ENCODE results near the gene FRAT2. TPM values are rescaled to one million over a fixed set of nuclear protein-coding genes. Genes with fewer than 3 reads are reported as not detected.

FRAT2 gene
- total RNA-seq, 3 donors from 2014 or later = 12.2 to 24.1 (median 15.4) TPM

DNA sequence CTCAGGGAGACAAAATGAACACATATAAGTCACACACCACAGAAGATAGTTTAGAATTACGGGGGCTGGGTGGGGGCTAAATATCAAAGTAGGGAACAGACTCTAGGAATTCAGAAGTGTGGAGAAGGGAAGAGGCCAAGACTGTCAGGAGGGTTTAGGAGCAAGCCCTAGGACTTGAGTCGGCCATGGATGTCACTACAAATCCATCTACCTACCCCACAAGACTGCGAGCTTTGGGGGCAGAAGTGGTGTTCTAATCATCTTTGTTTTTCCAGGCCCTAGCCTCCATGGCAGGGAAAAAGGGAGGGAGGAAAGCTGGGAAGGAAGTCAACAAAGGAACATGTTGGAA lies 36.3 kb downstream of the FRAT2 start:
- no peaks in the 10 kb centered on the region for H3K36me3 ChIP-seq
- H3K27ac ChIP-seq = no peak overlapping the region
- H3K4me1 ChIP-seq = no peaks in the 10 kb centered on the region
- H3K9me3 ChIP-seq = no peaks in the 10 kb centered on the region
- TF ChIP-seq POLR2AphosphoS5 (IDR thresholded peaks at IDR 0.05) (no peak), POLR2A (IDR thresholded peaks at IDR 0.05) (no peak)
- TF ChIP-seq, protein P1, sequence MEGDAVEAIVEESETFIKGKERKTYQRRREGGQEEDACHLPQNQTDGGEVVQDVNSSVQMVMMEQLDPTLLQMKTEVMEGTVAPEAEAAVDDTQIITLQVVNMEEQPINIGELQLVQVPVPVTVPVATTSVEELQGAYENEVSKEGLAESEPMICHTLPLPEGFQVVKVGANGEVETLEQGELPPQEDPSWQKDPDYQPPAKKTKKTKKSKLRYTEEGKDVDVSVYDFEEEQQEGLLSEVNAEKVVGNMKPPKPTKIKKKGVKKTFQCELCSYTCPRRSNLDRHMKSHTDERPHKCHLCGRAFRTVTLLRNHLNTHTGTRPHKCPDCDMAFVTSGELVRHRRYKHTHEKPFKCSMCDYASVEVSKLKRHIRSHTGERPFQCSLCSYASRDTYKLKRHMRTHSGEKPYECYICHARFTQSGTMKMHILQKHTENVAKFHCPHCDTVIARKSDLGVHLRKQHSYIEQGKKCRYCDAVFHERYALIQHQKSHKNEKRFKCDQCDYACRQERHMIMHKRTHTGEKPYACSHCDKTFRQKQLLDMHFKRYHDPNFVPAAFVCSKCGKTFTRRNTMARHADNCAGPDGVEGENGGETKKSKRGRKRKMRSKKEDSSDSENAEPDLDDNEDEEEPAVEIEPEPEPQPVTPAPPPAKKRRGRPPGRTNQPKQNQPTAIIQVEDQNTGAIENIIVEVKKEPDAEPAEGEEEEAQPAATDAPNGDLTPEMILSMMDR (IDR thresholded peaks at IDR 0.05) = no peak
- H3K4me3 ChIP-seq = no peak overlapping the region
- no peaks in the 10 kb centered on the region for H3K27me3 ChIP-seq
- intact Hi-C loops (cut with DNase I; ENCODE audit: low total_unique reads) = no loop called here
- DNase-seq (ENCODE audit: low spot score in 2 of 2) = no peak

DNA sequence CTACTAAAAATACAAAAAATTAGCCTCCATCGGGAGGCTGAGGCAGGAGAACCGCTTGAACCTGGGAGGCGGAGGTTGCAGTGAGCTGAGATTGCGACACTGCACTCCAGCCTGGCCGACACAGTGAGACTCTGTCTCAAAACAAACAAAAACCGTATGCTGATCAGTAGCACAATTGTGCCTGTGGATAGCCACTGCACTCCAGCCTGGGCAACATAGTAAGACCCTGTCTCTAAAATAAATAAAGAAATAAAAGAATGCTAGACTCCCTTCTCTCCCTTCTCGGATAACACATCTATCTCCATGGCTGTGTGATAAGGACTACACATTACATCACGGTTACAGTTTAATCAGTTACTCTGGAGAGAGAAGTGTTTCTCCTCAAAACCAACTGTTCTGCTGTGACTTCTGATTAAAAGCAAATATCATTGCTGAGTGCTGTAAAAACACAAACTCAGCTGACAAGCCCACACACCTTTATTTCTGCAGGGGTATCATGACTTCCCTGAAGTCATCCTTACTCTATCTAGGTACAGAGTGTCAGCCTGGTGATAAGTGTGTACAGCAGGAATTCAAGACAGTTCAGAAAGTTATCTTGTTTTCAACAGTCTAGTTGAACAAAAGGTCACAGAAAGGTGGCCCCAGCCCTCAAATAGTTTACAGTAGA lies 36.8 kb downstream of the FRAT2 start:
- TF ChIP-seq POLR2A (IDR thresholded peaks at IDR 0.05) (no peak), POLR2AphosphoS5 (IDR thresholded peaks at IDR 0.05) (no peak)
- TF ChIP-seq, protein P1 (IDR thresholded peaks at IDR 0.05) = no peak
- Histone ChIP-seq H3K27me3 (no peaks in the 10 kb centered on the region), H3K4me1 (no peaks in the 10 kb centered on the region), H3K27ac (no peak overlapping the region), H3K9me3 (no peaks in the 10 kb centered on the region), H3K4me3 (no peak overlapping the region), H3K36me3 (no peaks in the 10 kb centered on the region)
- intact Hi-C loops (cut with DNase I; ENCODE audit: low total_unique reads) = no loop called here
- DNase-seq (ENCODE audit: low spot score in 2 of 2) = no peak

DNA sequence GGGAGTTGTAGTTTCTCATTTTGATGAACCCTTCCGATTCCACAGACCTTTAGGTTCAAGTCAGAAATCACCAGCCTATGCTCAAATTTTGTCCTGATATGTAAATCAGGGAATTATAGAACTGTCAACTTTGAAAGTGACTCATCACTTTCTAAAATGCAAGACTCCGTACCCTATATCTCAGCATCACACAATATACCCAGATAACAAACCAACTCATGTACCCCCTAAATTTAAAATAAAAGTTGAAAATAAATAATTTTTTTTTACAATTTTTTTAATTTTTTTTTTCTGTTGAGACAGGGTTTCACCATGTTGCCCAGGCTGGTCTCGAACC lies 41.7 kb downstream of the FRAT2 start:
- Histone ChIP-seq H3K27me3 (no peaks in the 10 kb centered on the region), H3K36me3 (no peaks in the 10 kb centered on the region), H3K4me1 (no peaks in the 10 kb centered on the region), H3K4me3 (peak overlapping the region in 1 of 3 donors; percentile 95), H3K27ac (no peak overlapping the region), H3K9me3 (no peaks in the 10 kb centered on the region)
- TF ChIP-seq, protein P1 (IDR thresholded peaks at IDR 0.05) = no peak
- TF ChIP-seq POLR2AphosphoS5 (IDR thresholded peaks at IDR 0.05) (no peak), POLR2A (IDR thresholded peaks at IDR 0.05) (no peak)
- intact Hi-C loops (cut with DNase I; ENCODE audit: low total_unique reads) = loop anchor here (5.0 kb wide), 1 partner anchor 149 kb away; no protein-coding TSS in a partner anchor
- DNase-seq (ENCODE audit: low spot score in 2 of 2) = no peak

DNA sequence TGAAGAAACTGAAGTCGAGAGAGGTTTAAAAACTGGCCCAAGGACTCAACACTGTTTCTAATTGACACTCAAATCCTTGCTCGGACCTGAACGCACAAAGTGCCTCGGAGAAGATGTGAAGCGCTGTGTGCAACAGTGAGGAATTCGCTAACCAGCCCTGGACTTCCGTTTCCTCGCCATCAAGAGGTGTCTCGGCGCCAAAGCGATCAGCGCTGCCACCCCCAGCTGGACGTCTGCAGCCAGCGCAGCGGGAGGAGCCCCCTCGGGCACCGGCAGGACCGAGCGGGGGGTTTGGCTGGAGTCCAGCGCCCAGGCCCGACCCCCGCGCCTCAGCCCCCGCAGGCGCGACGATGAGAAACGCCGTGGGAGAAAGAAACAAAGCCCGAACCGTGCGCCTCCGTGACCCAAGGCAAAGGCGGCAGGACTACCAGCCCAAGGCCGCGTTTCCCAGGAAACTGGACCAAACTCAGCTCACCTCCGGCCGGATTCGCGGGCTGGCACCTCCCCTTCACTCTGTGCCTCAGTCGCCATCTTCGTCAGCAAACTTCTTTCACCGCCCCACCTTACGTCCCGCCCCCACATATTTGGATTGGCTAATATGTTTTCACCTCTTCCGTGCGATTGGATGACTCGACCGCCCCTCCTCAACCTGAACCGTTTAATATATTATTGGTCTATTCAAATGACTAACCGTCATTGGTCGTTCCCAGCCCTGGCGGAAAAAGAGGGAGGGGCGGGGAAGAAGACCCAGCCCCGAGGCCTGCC lies 42.2 kb downstream of the FRAT2 start, which contains the start of gene ARHGAP19:
TSS of gene ARHGAP19 (minus strand) at position 541 of the 765 bp plus-strand sequence. CDS start at position 531, 10 bp downstream.
- no peaks in the 10 kb centered on the region for H3K27me3 ChIP-seq
- H3K4me3 ChIP-seq = peak within 1 kb of the TSS; percentile 83 to 95 (median 90)
- H3K27ac ChIP-seq = peak within 1 kb of the TSS; percentile 96
- H3K4me1 ChIP-seq = no peaks in the 10 kb centered on the region
- no peaks in the 10 kb centered on the region for H3K9me3 ChIP-seq
- peak; percentile 61 to 79 (median 66) for TF ChIP-seq POLR2AphosphoS5 (IDR thresholded peaks at IDR 0.05)
- TF ChIP-seq, protein P1 (IDR thresholded peaks at IDR 0.05) = peak in 1 of 3 donors; percentile 13
- peak; percentile 34 for TF ChIP-seq POLR2A (IDR thresholded peaks at IDR 0.05)
- no peaks in the 10 kb centered on the region for H3K36me3 ChIP-seq
- intact Hi-C loops (cut with DNase I; ENCODE audit: low total_unique reads) = loop anchor here (5.0 kb wide), 1 partner anchor 150 kb away; no protein-coding TSS in a partner anchor
- peak; percentile 93 to 98 for DNase-seq (ENCODE audit: low spot score in 2 of 2)

Measured in breast epithelium (tissue), 4 donors.